ENCODE measurements around the gene SCARF2.

- TF ChIP-seq CTCF (conservative IDR thresholded peaks at IDR 0.05; ENCODE audit: low read depth, low read length) (no peak), EZH2phosphoT487 (IDR thresholded peaks at IDR 0.05; ENCODE audit: borderline replicate concordance, low read length) (no peak), EZH2 (IDR thresholded peaks at IDR 0.05; ENCODE audit: low read length, unreplicated experiment) (no peak)
These were observed 57.1 kb downstream of the SCARF2 start for GRCh38 chr22:20380486-20380885.

All from PC-3 (cell line).